Brain microvascular endothelial cell (primary cell): Measurements from ENCODE around the gene CARMIL3.

Experiments used
- DNase-seq: peaks from one replicate; pipeline ENCODE4 v3.0.0-alpha.2; 2020
- H3K27ac ChIP-seq: fragments of 250-450 bp; sonication (Bioruptor Pico); 2 replicates; pipeline ENCODE4 v1.5.1; 2020; ENCODE audit warnings: mild to moderate bottlenecking, moderate library complexity
- H3K27me3 ChIP-seq: fragments of 250-450 bp; sonication (Bioruptor Pico); replicated peaks from 2 replicates; pipeline ENCODE4 v1.5.1; 2020; ENCODE audit warnings: mild to moderate bottlenecking
- H3K36me3 ChIP-seq: fragments of 250-450 bp; sonication (Bioruptor Pico); replicated peaks from 2 replicates; pipeline ENCODE4 v1.5.1; 2020; ENCODE audit warnings: mild to moderate bottlenecking
- H3K4me3 ChIP-seq: 2 replicates; pipeline ENCODE4 v1.5.1; 2011; ENCODE audit warnings: low read depth, mild to moderate bottlenecking, control low read depth, low read length, moderate library complexity
- CTCF ChIP-seq: IDR thresholded peaks from 2 replicates; pipeline ENCODE4 v1.5.1; 2011; ENCODE audit warnings: low read depth, mild to moderate bottlenecking, moderate library complexity, low read length, control low read depth, inconsistent platforms; ENCODE audit errors: missing control alignments
- in situ Hi-C: cut with HindIII; loops from 2 replicates; pipeline ENCODE4 v1.10.0; 2017; ENCODE audit warnings: low sequenced_read_pairs, low pct_ligation_motif_present

CARMIL3 gene

GRCh38 chr14:24053548-24054323 is 1.9 kb downstream of the CARMIL3 start:
- Histone ChIP-seq H3K36me3 (no peaks in the 10 kb centered on the region), H3K27me3 (no peaks in the 10 kb centered on the region), H3K4me3 (no peak overlapping the region), H3K27ac (no peak overlapping the region)
- TF ChIP-seq CTCF = no peak
- in situ Hi-C loops = no loop called here
- DNase-seq = no peak

- H3K27ac ChIP-seq = no peak overlapping the region
- H3K4me3 ChIP-seq = no peak overlapping the region
- in situ Hi-C loops = no loop called here
- no peak for DNase-seq
- H3K27me3 ChIP-seq = no peaks in the 10 kb centered on the region
- no peaks in the 10 kb centered on the region for H3K36me3 ChIP-seq
- TF ChIP-seq CTCF = no peak
Measured at GRCh38 chr14:24054324-24054641, 2.5 kb downstream of the CARMIL3 start.

GRCh38 chr14:24054646-24055045 is 2.8 kb downstream of the CARMIL3 start:
- no peak for DNase-seq
- no peak overlapping the region for H3K4me3 ChIP-seq
- no peaks in the 10 kb centered on the region for H3K36me3 ChIP-seq
- in situ Hi-C loops = no loop called here
- no peak for TF ChIP-seq CTCF
- no peak overlapping the region for H3K27ac ChIP-seq
- H3K27me3 ChIP-seq = no peaks in the 10 kb centered on the region

GRCh38 chr14:24055971-24056799 is 4.4 kb downstream of the CARMIL3 start:
- no peak for DNase-seq
- no peak for TF ChIP-seq CTCF
- Histone ChIP-seq H3K27ac (no peak overlapping the region), H3K27me3 (no peaks in the 10 kb centered on the region), H3K4me3 (no peak overlapping the region), H3K36me3 (no peaks in the 10 kb centered on the region)
- in situ Hi-C loops = no loop called here

GRCh38 chr14:24056800-24057184 is 5.0 kb downstream of the CARMIL3 start:
- in situ Hi-C loops = no loop called here

More at GRCh38 chr14:24056800-24057184, 5.0 kb downstream of the CARMIL3 start:
- no peak for DNase-seq
- no peak overlapping the region for H3K4me3 ChIP-seq
- H3K27ac ChIP-seq = no peak overlapping the region
- H3K36me3 ChIP-seq = no peaks in the 10 kb centered on the region
- no peak for TF ChIP-seq CTCF
- no peaks in the 10 kb centered on the region for H3K27me3 ChIP-seq
